Stimulated activated naive CD8-positive, alpha-beta T cell treated with anti-CD3 and anti-CD28 coated beads, Interleukin-15, Interleukin-2, amounts not matched to agents 100 U/mL and 50 U/mL, for 24 hours (primary cell): Measurements from ENCODE around the gene TULP4.
A peak's percentile ranks its signal among the peaks of the same experiment; 100 is the strongest.
"Not testable (repeated sequence)": the region's sequence is repeated elsewhere in the genome, so short reads cannot be mapped to it uniquely, and the experiment has no call there.

Experiments
- ATAC-seq: fragments of 150-1000 bp; cut with Tn5 transposase; one replicate; pipeline ENCODE4 v1.10.0; 2021
- DNase-seq: peaks from one replicate; pipeline ENCODE4 v3.0.0; 2021

The TULP4 gene

DNA sequence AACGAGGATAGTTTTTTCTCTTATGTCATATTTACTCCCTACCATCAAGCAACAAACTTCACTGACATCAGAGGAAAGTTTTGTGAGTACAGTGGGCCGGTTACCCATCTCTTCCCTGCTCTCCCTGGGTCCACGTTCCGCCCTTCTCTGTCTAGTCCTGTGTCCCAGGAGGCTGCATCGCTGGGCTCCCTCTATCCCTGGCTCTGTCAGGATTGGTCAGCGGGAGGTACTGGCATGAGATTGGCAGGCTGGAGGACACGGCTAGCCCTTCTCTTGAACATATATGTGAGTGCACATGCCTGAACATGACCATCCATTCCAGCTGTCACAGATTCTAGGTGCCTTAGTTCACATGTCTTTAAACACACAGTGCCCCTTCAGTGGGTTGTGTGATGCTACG lies 217.4 kb downstream of the TULP4 start:
- ATAC-seq = no peak
- no peak for DNase-seq

DNA sequence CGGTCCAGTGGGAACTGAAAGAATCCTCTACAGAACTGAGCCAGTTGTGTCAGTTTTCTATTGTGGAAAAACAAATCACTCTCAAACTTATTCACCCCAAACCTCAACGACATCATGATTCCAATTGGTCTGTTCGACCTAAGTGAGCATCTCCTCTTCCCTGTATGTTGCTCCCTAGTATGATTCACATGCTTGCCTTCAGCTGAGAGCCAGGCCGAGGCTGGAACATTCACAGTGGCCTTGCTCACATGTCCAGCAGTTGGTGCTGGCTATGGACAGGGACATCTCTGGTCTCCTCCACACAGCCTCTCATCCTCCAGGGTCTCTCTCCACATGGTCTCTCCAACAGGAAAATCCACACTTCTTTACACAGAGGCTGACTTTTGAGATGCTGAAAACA lies 219.3 kb downstream of the TULP4 start:
- DNase-seq = no peak
- no peak for ATAC-seq

- DNase-seq (no peak), ATAC-seq (no peak)
Measured at GRCh38 chr6:158531970-158532369, 219.7 kb downstream of the TULP4 start.

GRCh38 chr6:158536084-158536890 lies 224.0 kb downstream of the TULP4 start:
- peak; percentile 75 for DNase-seq
- ATAC-seq = peak; percentile 19

- DNase-seq (peak; percentile 20), ATAC-seq (peak; percentile 22)
Measured at GRCh38 chr6:158536891-158537798, 224.9 kb downstream of the TULP4 start.

GRCh38 chr6:158538741-158539140 lies 226.5 kb downstream of the TULP4 start:
- no peak for DNase-seq
- ATAC-seq = no peak

DNA sequence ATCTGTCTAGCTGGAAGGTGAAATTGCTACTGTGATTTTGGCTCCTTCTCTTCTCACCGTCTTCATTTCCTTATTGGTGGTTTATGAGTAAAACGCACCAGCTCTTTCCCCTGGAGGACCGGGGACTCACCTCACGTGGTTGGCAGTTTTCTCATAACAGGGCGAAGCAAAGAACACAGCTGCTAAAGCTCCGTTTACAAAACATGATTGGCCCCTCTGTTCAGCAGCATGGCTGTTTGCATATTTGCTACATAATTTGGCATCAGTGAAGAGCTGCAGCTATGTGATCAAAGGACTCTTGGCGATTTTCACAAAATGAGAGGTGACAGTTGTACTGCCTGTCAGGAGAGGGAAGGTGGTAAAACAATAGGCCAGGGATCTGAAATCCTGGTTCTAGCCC lies 227.1 kb downstream of the TULP4 start:
- ATAC-seq (no peak), DNase-seq (no peak)

DNA sequence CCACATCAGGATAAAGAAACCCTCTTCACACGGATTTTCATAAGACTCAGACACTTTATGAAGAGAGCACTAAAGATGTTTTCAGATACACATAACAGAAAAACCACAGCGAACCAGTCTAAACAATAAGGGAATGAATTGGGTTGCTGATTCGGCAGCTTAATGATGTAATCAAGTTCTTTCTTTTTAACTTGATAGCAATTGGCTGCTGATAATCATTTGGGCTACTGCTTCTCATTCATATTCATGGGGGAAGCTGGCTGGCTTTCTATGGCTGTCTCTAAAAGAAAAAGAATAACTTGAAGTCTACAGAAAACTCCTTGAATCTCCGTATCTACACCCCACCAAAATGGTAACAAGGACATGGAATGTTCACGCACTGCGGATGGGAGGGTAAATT lies 227.6 kb downstream of the TULP4 start:
- DNase-seq (no peak), ATAC-seq (no peak)

GRCh38 chr6:158543606-158544185 lies 231.4 kb downstream of the TULP4 start:
- ATAC-seq = no peak
- no peak for DNase-seq

DNA sequence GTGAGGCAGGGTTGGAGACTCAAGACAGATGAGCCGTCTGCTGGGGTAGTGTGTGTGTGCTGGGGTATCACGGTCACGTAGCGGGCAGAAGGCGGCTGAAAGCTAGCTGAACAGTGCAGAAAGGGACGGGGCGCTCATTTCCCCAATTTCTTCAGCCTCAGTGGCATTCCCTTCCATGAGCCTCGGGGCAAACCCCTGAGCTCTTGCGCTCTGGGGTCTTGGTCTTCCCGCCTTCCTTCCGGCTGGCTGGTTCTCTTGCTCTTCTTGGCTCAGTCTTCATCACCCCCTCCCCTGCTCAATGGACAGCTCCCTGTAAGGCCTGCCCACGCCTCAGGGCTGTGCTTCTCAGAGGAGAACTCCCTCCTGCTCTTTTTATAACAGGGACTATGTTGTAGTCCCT lies 232.2 kb downstream of the TULP4 start:
- ATAC-seq (no peak), DNase-seq (no peak)

GRCh38 chr6:158545043-158545966 lies 233.0 kb downstream of the TULP4 start:
- DNase-seq = no peak
- no peak for ATAC-seq

GRCh38 chr6:158548418-158549161 lies 236.3 kb downstream of the TULP4 start:
- DNase-seq (no peak), ATAC-seq (no peak)

DNA sequence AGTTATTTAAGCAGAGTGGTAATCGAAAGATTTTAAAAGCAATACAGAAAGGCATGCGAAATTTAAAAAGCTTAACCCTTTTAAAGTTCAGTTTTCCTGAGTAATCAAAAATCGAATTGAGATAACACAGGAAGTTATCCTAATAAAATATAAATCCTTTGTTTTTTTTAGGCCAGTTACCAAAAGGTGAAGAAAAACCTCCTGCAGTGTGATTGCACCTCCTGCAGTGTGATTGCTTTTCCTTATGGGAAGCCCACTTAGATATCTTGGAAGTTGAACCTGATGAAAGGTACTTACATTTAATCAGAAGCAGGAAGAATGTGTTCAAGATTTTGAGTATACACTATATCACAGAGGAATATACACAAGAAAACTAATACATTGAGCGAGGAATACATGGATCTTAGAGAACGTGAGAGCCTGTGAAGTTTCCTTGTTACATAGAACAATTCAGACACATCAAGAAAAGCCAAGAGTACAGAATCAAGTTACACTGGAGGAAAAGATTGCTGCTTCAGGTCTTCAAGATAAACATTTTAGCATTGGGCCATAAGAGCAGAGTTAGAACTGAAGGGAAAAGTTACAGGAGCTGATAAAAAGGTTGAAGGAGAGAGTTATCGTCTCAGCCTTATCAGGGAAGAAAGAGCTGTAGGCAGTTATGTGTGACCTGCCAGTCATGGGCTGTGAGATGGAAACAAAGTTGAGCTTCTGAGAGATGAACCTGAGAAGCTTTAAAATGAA lies 240.0 kb downstream of the TULP4 start:
- DNase-seq (no peak), ATAC-seq (no peak)

DNA sequence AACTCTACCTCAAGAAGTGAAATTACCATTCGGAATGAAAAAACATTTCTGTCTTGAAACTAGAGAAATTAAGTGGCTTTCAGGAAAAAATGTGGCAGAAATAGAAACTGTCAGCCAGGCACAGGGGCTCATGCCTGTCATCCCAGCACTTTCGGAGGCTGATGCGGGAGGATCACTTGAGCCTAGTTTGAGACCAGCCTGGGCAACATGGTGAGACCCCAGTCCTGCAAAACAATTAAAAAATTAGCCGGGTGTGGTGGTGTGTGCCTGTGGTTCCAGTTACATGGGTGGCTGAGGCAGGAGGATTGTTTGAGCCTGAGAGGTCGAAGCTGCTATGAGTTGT lies 240.5 kb downstream of the TULP4 start:
- no peak for DNase-seq
- ATAC-seq = no peak

- DNase-seq (no peak), ATAC-seq (no peak)
Measured at GRCh38 chr6:158554611-158555361, 242.5 kb downstream of the TULP4 start.

DNA sequence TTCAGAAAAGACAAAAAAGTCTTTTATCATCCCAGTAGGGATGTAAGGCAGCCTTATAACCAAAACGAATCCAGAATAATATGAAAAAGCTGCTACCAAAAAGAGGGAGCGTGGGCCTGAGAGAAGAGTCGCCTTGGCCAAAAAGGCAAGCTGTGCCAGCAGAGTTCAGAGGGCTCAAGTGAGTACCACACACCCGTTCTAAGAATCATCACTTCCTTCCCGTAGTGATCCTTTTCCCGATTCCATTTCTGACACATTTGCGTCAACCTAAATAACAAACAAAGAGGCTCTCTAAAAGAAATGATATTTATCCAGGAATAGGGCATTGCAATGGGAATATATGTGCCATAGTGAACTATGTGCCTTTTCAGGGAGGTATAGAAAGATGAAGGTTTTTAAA lies 243.8 kb downstream of the TULP4 start:
- no peak for ATAC-seq
- no peak for DNase-seq

- ATAC-seq, DNase-seq: not testable (repeated sequence)
Measured at GRCh38 chr6:158557110-158557509, 244.8 kb downstream of the TULP4 start.

DNA sequence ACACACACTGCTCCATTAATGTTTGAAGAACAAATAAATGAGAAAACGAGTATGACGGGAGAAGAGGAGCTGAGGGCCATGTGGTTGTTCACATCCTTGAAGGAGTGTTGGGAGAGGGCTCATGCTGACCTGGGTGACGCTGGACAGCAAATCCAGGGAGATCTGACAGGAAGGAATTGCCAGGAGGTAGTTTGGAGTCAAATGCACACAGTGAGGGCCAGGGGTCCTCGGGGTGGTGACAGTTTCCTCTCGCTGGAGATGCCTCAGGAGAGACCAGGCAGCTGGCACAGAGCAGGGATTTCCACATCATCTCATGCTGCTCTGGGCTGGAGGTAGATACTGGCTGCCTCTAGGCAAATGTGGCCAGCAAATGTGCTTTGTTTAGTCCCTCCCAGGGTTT lies 245.7 kb downstream of the TULP4 start:
- DNase-seq (no peak), ATAC-seq (no peak)

- no peak for DNase-seq
- ATAC-seq = no peak
Measured at GRCh38 chr6:158558415-158559306, 246.4 kb downstream of the TULP4 start.
